Fibroblast of upper back skin (primary cell): Measurements from ENCODE around the gene ZFYVE28.
"Not testable (repeated sequence)": the region's sequence is repeated elsewhere in the genome, so short reads cannot be mapped to it uniquely, and the experiment has no call there.

ENCODE experiments used
- DNase-seq: peaks from one replicate; pipeline ENCODE4 v3.0.0-alpha.2; 2013

Gene ZFYVE28

GRCh38 chr4:2445571-2445970 is 27.1 kb upstream of the ZFYVE28 start:
- no peak for DNase-seq

GRCh38 chr4:2445130-2445529 is 26.7 kb upstream of the ZFYVE28 start:
- no peak for DNase-seq

- DNase-seq, result no peak
Observed at GRCh38 chr4:2443956-2444740, 25.7 kb upstream of the ZFYVE28 start.

GRCh38 chr4:2443061-2443730 is 24.8 kb upstream of the ZFYVE28 start:
- no peak for DNase-seq

- no peak for DNase-seq
Observed at GRCh38 chr4:2442175-2442993, 23.9 kb upstream of the ZFYVE28 start.

GRCh38 chr4:2441393-2442174 is 23.1 kb upstream of the ZFYVE28 start:
- DNase-seq, result peak; percentile 38

- DNase-seq, result no peak
Observed at GRCh38 chr4:2438822-2439718, 20.6 kb upstream of the ZFYVE28 start.

GRCh38 chr4:2437475-2438215 is 19.2 kb upstream of the ZFYVE28 start:
- DNase-seq, result no peak

- no peak for DNase-seq
Observed at GRCh38 chr4:2436761-2437474, 18.5 kb upstream of the ZFYVE28 start.

- peak; percentile 11 for DNase-seq
Observed at GRCh38 chr4:2436301-2436700, 17.9 kb upstream of the ZFYVE28 start.

GRCh38 chr4:2434420-2434819 is 16.0 kb upstream of the ZFYVE28 start:
- DNase-seq, result no peak

GRCh38 chr4:2433609-2434350 is 15.3 kb upstream of the ZFYVE28 start:
- DNase-seq, result no peak

GRCh38 chr4:2432991-2433530 is 14.6 kb upstream of the ZFYVE28 start:
- DNase-seq, result peak; percentile 13

GRCh38 chr4:2432004-2432403 is 13.6 kb upstream of the ZFYVE28 start:
- no peak for DNase-seq

- DNase-seq, result not testable (repeated sequence)
Observed at GRCh38 chr4:2429945-2430757, 11.7 kb upstream of the ZFYVE28 start.

GRCh38 chr4:2428496-2429213 is 10.2 kb upstream of the ZFYVE28 start:
- DNase-seq, result no peak
